ENCODE measurements around the gene CDC25B. TPM values are rescaled to one million over a fixed set of nuclear protein-coding genes. Genes with fewer than 3 reads are reported as not detected.

Gene CDC25B
- total and polyA plus RNA-seq, 2 donors (not counting 3 experiments of a cell fraction or from before 2014, with no cell fraction given): 46.7 to 76.5 TPM

DNA sequence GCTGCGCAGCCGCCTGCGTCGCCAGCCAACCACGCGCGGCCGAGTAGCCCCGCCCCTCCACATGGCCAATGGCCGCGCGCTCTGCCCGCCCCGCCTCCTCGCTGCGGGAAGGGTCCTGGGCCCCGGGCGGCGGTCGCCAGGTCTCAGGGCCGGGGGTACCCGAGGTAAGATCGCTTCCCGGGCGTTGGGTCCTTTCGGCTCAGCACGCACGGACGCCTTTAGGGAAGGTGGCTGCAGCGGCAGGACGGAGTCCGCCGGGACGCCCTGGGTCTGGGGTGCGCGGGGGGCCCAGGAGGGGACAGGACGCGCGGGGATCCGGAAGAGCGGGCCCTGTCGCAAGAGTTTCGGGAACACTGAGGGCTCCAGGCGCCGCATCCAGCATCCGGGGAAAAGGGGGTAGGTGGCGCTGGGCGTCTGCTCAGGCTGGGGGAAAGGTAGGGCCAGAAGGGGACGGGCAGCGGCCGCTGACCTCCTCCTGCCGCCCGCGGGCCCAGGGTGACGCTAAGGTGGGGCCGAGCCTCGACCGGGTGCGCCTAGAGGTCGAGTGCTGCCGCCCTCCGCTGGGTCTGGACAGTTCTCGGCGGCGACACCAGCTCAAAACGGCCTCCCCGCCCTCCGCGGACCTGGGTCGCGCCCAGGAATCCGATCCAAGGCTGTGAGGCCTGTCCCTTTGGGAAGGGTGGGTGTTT lies 50.8 kb downstream of the CDC25B start, which contains the start of gene MAVS:
MAVS (plus strand) TSS at position 95 of the 689 bp plus-strand sequence. CDS start 7,791 bp downstream, outside the sequence.
- FAIRE-seq: peak; percentile 92

More for the DNA sequence above, 50.8 kb downstream of the CDC25B start, which contains the start of gene MAVS:
- Histone ChIP-seq H3K36me3 (ENCODE audit: control insufficient read depth in 2 of 2, extremely low read depth in 1 of 2, insufficient read depth in 2 of 2, low read length in 2 of 2) (no peaks in the 10 kb centered on the region), H3K27ac (ENCODE audit: insufficient read depth, low read depth, low read length) (peak within 1 kb of the TSS; percentile 45), H3K9ac (replicated peaks; ENCODE audit: extremely low read depth, insufficient read depth, low read length) (peak within 1 kb of the TSS; percentile 87), H3K4me2 (ENCODE audit: insufficient read depth, low read length) (peak within 1 kb of the TSS; percentile 82), H2AFZ (ENCODE audit: low read depth, low read length) (peak within 1 kb of the TSS; percentile 85), H4K20me1 (replicated peaks; ENCODE audit: control insufficient read depth, extremely low read depth, insufficient read depth, low read length) (no peaks in the 10 kb centered on the region), H3K4me1 (ENCODE audit: control insufficient read depth, extremely low read depth, insufficient read depth, low read length) (peaks cover 13% of the 10 kb centered on the region), H3K9me3 (replicated peaks; ENCODE audit: control insufficient read depth, insufficient read depth, low read length) (no peaks in the 10 kb centered on the region), H3K9me1 (replicated peaks; ENCODE audit: control insufficient read depth, extremely low read depth, insufficient read depth, low read length) (no peaks in the 10 kb centered on the region), H3K27me3 (ENCODE audit: control insufficient read depth in 2 of 2, insufficient read depth in 2 of 2, low read length in 2 of 2) (no peaks in the 10 kb centered on the region), H3K79me2 (ENCODE audit: control insufficient read depth, insufficient read depth, low read length) (peaks cover 21% of the 10 kb centered on the region), H3K4me3 (replicated peaks in 1 of 3; ENCODE audit: insufficient read depth in 1 of 3, low read depth in 1 of 3, low read length in 3 of 3) (peak within 1 kb of the TSS; percentile 78 to 92 (median 89))
- intact Hi-C loops (cut with micrococcal nuclease): loop anchor here (1.0 kb wide), 2 partner anchors 8 to 27 kb away; partner anchors contain the start of gene AP5S1
- BruUV-seq (replicated peaks): no TSS peak
- CTCF ChIA-PET: interaction anchor here (0.6 kb wide), 1 partner anchor 8 kb away, joined by 3 read pairs; no protein-coding TSS in a partner anchor
- TF ChIP-seq, protein P1, sequence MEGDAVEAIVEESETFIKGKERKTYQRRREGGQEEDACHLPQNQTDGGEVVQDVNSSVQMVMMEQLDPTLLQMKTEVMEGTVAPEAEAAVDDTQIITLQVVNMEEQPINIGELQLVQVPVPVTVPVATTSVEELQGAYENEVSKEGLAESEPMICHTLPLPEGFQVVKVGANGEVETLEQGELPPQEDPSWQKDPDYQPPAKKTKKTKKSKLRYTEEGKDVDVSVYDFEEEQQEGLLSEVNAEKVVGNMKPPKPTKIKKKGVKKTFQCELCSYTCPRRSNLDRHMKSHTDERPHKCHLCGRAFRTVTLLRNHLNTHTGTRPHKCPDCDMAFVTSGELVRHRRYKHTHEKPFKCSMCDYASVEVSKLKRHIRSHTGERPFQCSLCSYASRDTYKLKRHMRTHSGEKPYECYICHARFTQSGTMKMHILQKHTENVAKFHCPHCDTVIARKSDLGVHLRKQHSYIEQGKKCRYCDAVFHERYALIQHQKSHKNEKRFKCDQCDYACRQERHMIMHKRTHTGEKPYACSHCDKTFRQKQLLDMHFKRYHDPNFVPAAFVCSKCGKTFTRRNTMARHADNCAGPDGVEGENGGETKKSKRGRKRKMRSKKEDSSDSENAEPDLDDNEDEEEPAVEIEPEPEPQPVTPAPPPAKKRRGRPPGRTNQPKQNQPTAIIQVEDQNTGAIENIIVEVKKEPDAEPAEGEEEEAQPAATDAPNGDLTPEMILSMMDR (IDR thresholded peaks at IDR 0.05; ENCODE audit: extremely low read depth in 1 of 2, insufficient read depth in 1 of 2, low read depth in 1 of 2, low read length in 2 of 2): no peak
- TF ChIP-seq JUN (IDR thresholded peaks at IDR 0.05; ENCODE audit: borderline replicate concordance, insufficient read depth, insufficient read length, low read depth) (no peak), MAX (IDR thresholded peaks at IDR 0.05; ENCODE audit: insufficient read depth, insufficient read length) (no peak), GATA2 (IDR thresholded peaks at IDR 0.05; ENCODE audit: insufficient read depth, insufficient read length, low read depth, low read length) (no peak), FOS (IDR thresholded peaks at IDR 0.05; ENCODE audit: borderline replicate concordance, insufficient read depth, low read length) (no peak), POLR2AphosphoS5 (IDR thresholded peaks at IDR 0.05; ENCODE audit: insufficient read depth, low read depth, low read length) (peak; percentile 80), EZH2 (IDR thresholded peaks at IDR 0.05; ENCODE audit: borderline replicate concordance, low read depth, low read length, severe bottlenecking) (no peak), POLR2A (IDR thresholded peaks at IDR 0.05; ENCODE audit: low read depth, low read length) (peak; percentile 56), MYC (IDR thresholded peaks at IDR 0.05; ENCODE audit: low read depth, low read length) (no peak)
- dilution Hi-C loops (cut with MboI; ENCODE audit: extremely low pct_ligation_motif_present, low sequenced_read_pairs): no loop called here
- peak; percentile 84 for DNase-seq (ENCODE audit: low read depth, low spot score)
- POLR2A ChIA-PET: interaction anchor here (0.6 kb wide), 1 partner anchor 14 kb away, joined by 10 read pairs; no protein-coding TSS in a partner anchor
